Measurements from ENCODE around the gene GRB14.

DNA sequence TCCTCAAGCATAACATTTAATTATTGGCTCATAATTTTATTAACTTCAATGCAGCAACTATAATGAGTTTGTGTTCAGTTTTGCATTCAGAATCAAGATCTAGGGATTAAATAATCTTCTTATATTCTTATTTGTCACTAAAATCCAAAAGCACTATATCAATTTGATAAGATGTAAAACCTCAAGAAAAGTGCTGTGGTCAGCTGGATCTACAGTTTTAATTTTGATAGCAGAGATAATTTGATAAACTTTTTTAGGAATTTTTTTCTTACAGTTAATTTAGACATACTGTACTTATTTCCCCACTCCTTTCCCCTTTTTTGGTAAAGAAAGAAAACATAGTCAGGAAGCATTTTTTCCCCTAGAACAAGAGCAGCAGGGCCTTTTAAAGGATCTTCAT is 146.4 kb downstream of the GRB14 start:
- TF ChIP-seq ZNF3 (CRISPR knock-in tag; IDR thresholded peaks at IDR 0.05) (no peak), CTCF (CRISPR knock-in tag; IDR thresholded peaks at IDR 0.05) (no peak), CBX2 (IDR thresholded peaks at IDR 0.05; ENCODE audit: low read depth, low read length) (no peak), CBX2 (CRISPR knock-in tag; IDR thresholded peaks at IDR 0.05; ENCODE audit: low read depth) (no peak), SRF (IDR thresholded peaks at IDR 0.05; ENCODE audit: low read depth, low read length) (no peak), KLF13 (CRISPR knock-in tag; IDR thresholded peaks at IDR 0.05) (no peak), MAFK (conservative IDR thresholded peaks at IDR 0.05 in 1 of 2, IDR thresholded peaks at IDR 0.05 in 1 of 2; ENCODE audit: low read length in 2 of 2) (peak; percentile 71 to 86; a peak in 3 of 4 replicates), ELF1 (CRISPR knock-in tag; IDR thresholded peaks at IDR 0.05) (no peak), BRF2 (CRISPR knock-in tag; IDR thresholded peaks at IDR 0.05) (no peak), ZNF564 (CRISPR knock-in tag; IDR thresholded peaks at IDR 0.05) (no peak)
- TF ChIP-seq, protein P1, sequence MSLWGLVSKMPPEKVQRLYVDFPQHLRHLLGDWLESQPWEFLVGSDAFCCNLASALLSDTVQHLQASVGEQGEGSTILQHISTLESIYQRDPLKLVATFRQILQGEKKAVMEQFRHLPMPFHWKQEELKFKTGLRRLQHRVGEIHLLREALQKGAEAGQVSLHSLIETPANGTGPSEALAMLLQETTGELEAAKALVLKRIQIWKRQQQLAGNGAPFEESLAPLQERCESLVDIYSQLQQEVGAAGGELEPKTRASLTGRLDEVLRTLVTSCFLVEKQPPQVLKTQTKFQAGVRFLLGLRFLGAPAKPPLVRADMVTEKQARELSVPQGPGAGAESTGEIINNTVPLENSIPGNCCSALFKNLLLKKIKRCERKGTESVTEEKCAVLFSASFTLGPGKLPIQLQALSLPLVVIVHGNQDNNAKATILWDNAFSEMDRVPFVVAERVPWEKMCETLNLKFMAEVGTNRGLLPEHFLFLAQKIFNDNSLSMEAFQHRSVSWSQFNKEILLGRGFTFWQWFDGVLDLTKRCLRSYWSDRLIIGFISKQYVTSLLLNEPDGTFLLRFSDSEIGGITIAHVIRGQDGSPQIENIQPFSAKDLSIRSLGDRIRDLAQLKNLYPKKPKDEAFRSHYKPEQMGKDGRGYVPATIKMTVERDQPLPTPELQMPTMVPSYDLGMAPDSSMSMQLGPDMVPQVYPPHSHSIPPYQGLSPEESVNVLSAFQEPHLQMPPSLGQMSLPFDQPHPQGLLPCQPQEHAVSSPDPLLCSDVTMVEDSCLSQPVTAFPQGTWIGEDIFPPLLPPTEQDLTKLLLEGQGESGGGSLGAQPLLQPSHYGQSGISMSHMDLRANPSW (CRISPR knock-in tag; IDR thresholded peaks at IDR 0.05; ENCODE audit: borderline replicate concordance): no peak
- TF ChIP-seq, protein P2, sequence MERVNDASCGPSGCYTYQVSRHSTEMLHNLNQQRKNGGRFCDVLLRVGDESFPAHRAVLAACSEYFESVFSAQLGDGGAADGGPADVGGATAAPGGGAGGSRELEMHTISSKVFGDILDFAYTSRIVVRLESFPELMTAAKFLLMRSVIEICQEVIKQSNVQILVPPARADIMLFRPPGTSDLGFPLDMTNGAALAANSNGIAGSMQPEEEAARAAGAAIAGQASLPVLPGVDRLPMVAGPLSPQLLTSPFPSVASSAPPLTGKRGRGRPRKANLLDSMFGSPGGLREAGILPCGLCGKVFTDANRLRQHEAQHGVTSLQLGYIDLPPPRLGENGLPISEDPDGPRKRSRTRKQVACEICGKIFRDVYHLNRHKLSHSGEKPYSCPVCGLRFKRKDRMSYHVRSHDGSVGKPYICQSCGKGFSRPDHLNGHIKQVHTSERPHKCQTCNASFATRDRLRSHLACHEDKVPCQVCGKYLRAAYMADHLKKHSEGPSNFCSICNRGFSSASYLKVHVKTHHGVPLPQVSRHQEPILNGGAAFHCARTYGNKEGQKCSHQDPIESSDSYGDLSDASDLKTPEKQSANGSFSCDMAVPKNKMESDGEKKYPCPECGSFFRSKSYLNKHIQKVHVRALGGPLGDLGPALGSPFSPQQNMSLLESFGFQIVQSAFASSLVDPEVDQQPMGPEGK (CRISPR knock-in tag; IDR thresholded peaks at IDR 0.05): no peak
